Neural cell (in vitro differentiated cells): ENCODE measurements around the gene PTPRG. TPM values are rescaled to one million over a fixed set of nuclear protein-coding genes. Genes with fewer than 3 reads are reported as not detected.

Experiments
- H2AFZ ChIP-seq: fragments of 200-600, 300-800 bp; sonication (generic), shearing (Covaris generic); 2 replicates; pipeline ENCODE4 v1.6.0; 2014; ENCODE audit warnings: low read depth, mild to moderate bottlenecking, antibody characterized with exemption, low read length, moderate library complexity
- H3F3A ChIP-seq: fragments of 200-600 bp; shearing (Covaris generic); 2 replicates; pipeline ENCODE4 v1.6.1; 2016; ENCODE audit warnings: mild to moderate bottlenecking, moderate library complexity, mixed read lengths, antibody characterized with exemption, low read length; ENCODE audit not compliant: insufficient read depth, poor library complexity, severe bottlenecking
- H3K27ac ChIP-seq: fragments of 200-600, 300-800 bp; sonication (generic), shearing (Covaris generic); 2 replicates; pipeline ENCODE4 v1.5.1; 2014; ENCODE audit warnings: mild to moderate bottlenecking, low read length, moderate library complexity
- H3K27me3 ChIP-seq: fragments of 300-800, 200-600 bp; sonication (generic), shearing (Covaris generic); 2 replicates; pipeline ENCODE4 v1.6.0; 2014; ENCODE audit warnings: mild to moderate bottlenecking, low read depth, low read length, moderate library complexity; ENCODE audit not compliant: insufficient read depth
- H3K36me3 ChIP-seq: fragments of 300-800, 200-600 bp; sonication (generic), shearing (Covaris generic); 2 replicates; pipeline ENCODE4 v1.5.1; 2014; ENCODE audit warnings: mild to moderate bottlenecking, antibody characterized with exemption, low read length, moderate library complexity; ENCODE audit not compliant: insufficient read depth
- H3K4me2 ChIP-seq: fragments of 300-800, 200-600 bp; sonication (generic), shearing (Covaris generic); 2 replicates; pipeline ENCODE4 v1.6.0; 2014; ENCODE audit warnings: mild to moderate bottlenecking, low read length
- H3K4me3 ChIP-seq: fragments of 300-800, 200-600 bp; sonication (generic), shearing (Covaris generic); 2 replicates; pipeline ENCODE4 v1.5.1; 2014; ENCODE audit warnings: mild to moderate bottlenecking, low read length, moderate library complexity
- H3K79me2 ChIP-seq: fragments of 200-600 bp; shearing (Covaris generic); replicated peaks from 2 replicates; pipeline ENCODE4 v1.6.0; 2014; ENCODE audit warnings: mild to moderate bottlenecking, low read length, moderate library complexity; ENCODE audit not compliant: insufficient read depth
- H3K9ac ChIP-seq: fragments of 300-800, 200-600 bp; sonication (generic), shearing (Covaris generic); 2 replicates; pipeline ENCODE4 v1.6.1; 2016; ENCODE audit warnings: mild to moderate bottlenecking, low read length, mixed read lengths
- H3K9me2 ChIP-seq: fragments of 200-600 bp; shearing (Covaris generic); 2 replicates; pipeline ENCODE4 v1.6.1; 2016; ENCODE audit warnings: mild to moderate bottlenecking, low read length, mixed read lengths; ENCODE audit not compliant: insufficient read depth
- H3K9me3 ChIP-seq: fragments of 200-600, 300-800 bp; sonication (generic), shearing (Covaris generic); 2 replicates; pipeline ENCODE4 v1.6.1; 2016; ENCODE audit warnings: mild to moderate bottlenecking, mixed run types, low read length, moderate library complexity, mixed read lengths
- H4K20me1 ChIP-seq: fragments of 200-600 bp; shearing (Covaris generic); 2 replicates; pipeline ENCODE4 v1.6.1; 2016; ENCODE audit warnings: mild to moderate bottlenecking, mixed run types; ENCODE audit not compliant: insufficient read depth
- CTCF ChIP-seq: fragments of 450-650 bp; IDR thresholded peaks from 2 replicates; pipeline ENCODE4 v1.5.1; 2014; ENCODE audit warnings: antibody characterized with exemption, mild to moderate bottlenecking, moderate library complexity; ENCODE audit not compliant: poor library complexity, severe bottlenecking
- EP300 ChIP-seq: fragments of 450-650 bp; conservative IDR thresholded peaks from 2 replicates; pipeline ENCODE4 v1.6.1; 2014; ENCODE audit warnings: antibody characterized with exemption, mild to moderate bottlenecking, moderate library complexity; ENCODE audit not compliant: poor library complexity, severe bottlenecking
- EZH2 ChIP-seq: fragments of 200-600, 300-800 bp; shearing (Covaris generic), sonication (generic); IDR thresholded peaks from 2 replicates; pipeline ENCODE4 v1.6.1; 2014; ENCODE audit warnings: antibody characterized with exemption, low read length, borderline replicate concordance, mild to moderate bottlenecking; ENCODE audit not compliant: insufficient read depth, poor library complexity, severe bottlenecking
- MXI1 ChIP-seq: fragments of 450-650 bp; conservative IDR thresholded peaks from 2 replicates; pipeline ENCODE4 v1.6.1; 2014; ENCODE audit warnings: antibody characterized with exemption, mild to moderate bottlenecking; ENCODE audit not compliant: poor library complexity, severe bottlenecking
- POLR2AphosphoS5 ChIP-seq: IDR thresholded peaks from 2 replicates; pipeline ENCODE4 v1.6.1; 2012
- RAD21 ChIP-seq: fragments of 450-650 bp; conservative IDR thresholded peaks from 2 replicates; pipeline ENCODE4 v1.6.1; 2014; ENCODE audit warnings: antibody characterized with exemption, mild to moderate bottlenecking, moderate library complexity
- REST ChIP-seq: IDR thresholded peaks from 2 replicates; pipeline ENCODE4 v1.6.1; 2012; ENCODE audit warnings: borderline replicate concordance
- SMC3 ChIP-seq: fragments of 450-650 bp; conservative IDR thresholded peaks from 2 replicates; pipeline ENCODE4 v1.6.1; 2014; ENCODE audit warnings: antibody characterized with exemption, mild to moderate bottlenecking, moderate library complexity; ENCODE audit not compliant: poor library complexity
- TAF1 ChIP-seq: IDR thresholded peaks from 2 replicates; pipeline ENCODE4 v1.6.1; 2012; ENCODE audit warnings: low read depth
- polyA plus RNA-seq: library from polyadenylated mRNA; depleted of rRNA; stranded (reverse); fragments of >200 nt; gene quantifications from 2 replicates; pipeline ENCODE4 v1.2.3, GENCODE V29; 2014

The PTPRG gene
- polyA plus RNA-seq, 1 donor from 2014 or later, result 33.1 TPM

GRCh38 chr3:61662861-61663260 is 101.5 kb downstream of the PTPRG start:
- Histone ChIP-seq H3K27ac (no peak overlapping the region), H3K36me3 (no peaks in the 10 kb centered on the region), H3K79me2 (no peaks in the 10 kb centered on the region), H3K9ac (no peak overlapping the region), H2AFZ (no peak overlapping the region), H3K9me3 (no peaks in the 10 kb centered on the region), H3K9me2 (no peaks in the 10 kb centered on the region), H4K20me1 (no peaks in the 10 kb centered on the region), H3K27me3 (no peaks in the 10 kb centered on the region), H3K4me2 (no peak overlapping the region), H3K4me3 (no peak overlapping the region), H3F3A (no peaks in the 10 kb centered on the region)
- no peak for TF ChIP-seq RAD21
- no peak for TF ChIP-seq POLR2AphosphoS5
- no peak for TF ChIP-seq TAF1
- no peak for TF ChIP-seq EP300
- TF ChIP-seq SMC3, result no peak
- no peak for TF ChIP-seq REST
- TF ChIP-seq CTCF, result no peak
- TF ChIP-seq EZH2, result no peak
- TF ChIP-seq MXI1, result no peak

GRCh38 chr3:61663356-61664104 is 102.2 kb downstream of the PTPRG start:
- H3K4me3 ChIP-seq, result no peak overlapping the region
- no peak overlapping the region for H3K9ac ChIP-seq
- H3K27me3 ChIP-seq, result no peaks in the 10 kb centered on the region
- H4K20me1 ChIP-seq, result no peaks in the 10 kb centered on the region
- no peak overlapping the region for H3K4me2 ChIP-seq
- TF ChIP-seq RAD21 (no peak), POLR2AphosphoS5 (no peak), SMC3 (no peak), EP300 (no peak), EZH2 (no peak), REST (no peak)
- no peaks in the 10 kb centered on the region for H3K79me2 ChIP-seq
- no peaks in the 10 kb centered on the region for H3K36me3 ChIP-seq
- H3K9me3 ChIP-seq, result no peaks in the 10 kb centered on the region
- no peaks in the 10 kb centered on the region for H3F3A ChIP-seq
- no peaks in the 10 kb centered on the region for H3K9me2 ChIP-seq
- H3K27ac ChIP-seq, result no peak overlapping the region
- no peak overlapping the region for H2AFZ ChIP-seq
